EH (cell line): ENCODE data around the gene URM1.
"Not testable (repeated sequence)": the region's sequence is repeated elsewhere in the genome, so short reads cannot be mapped to it uniquely, and the experiment has no call there.

Experiments used
- DNase-seq: peaks from one replicate; pipeline ENCODE4 v3.0.0-alpha.2; 2015; ENCODE audit warnings: low read depth

The URM1 gene

DNA sequence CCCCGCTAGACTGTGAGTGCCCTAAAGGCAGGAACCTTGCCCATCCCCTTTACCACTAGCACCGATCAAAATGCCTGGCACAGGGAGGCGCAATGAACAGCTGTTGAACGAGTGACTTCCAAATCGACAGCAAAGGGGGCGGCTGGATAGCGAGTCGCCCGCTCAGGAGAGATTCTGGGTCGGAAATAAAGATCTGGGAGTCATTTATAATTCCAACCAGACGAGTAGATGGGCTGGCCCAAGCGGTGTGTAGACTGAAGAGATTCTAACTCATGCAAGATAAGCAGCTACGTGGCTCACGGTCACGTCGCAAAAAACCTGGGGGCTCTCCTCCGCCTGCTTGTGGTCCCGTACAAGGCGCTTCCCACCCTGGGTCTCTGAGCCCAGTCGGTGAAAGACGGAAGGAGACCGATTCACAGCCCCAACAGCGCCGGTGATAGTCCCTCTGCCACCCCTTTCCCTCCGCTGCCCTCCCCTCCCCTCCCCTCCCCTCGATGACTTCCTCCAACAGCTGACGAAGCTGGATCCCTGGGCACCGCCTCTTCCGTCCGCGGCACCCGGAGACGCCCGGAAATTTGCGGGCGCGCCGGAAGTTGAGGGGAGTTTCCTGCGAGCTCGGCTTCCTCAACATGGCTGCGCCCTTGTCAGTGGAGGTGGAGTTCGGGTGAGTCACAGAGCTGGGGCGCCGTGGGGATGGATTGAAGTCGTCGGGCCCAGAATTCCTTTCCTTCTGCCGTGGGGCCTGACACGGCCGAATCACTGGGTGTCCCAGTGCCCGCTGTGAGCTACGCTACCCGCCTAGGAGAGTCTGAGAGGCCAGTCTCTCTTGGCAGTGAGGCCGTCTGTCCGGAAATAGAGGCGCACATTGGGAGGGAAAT, at the start of gene URM1:
TSS of gene URM1 (plus strand) at position 623 of the 878 bp plus-strand sequence. CDS start at position 630, 7 bp downstream.
- DNase-seq = peak; percentile 98

DNA sequence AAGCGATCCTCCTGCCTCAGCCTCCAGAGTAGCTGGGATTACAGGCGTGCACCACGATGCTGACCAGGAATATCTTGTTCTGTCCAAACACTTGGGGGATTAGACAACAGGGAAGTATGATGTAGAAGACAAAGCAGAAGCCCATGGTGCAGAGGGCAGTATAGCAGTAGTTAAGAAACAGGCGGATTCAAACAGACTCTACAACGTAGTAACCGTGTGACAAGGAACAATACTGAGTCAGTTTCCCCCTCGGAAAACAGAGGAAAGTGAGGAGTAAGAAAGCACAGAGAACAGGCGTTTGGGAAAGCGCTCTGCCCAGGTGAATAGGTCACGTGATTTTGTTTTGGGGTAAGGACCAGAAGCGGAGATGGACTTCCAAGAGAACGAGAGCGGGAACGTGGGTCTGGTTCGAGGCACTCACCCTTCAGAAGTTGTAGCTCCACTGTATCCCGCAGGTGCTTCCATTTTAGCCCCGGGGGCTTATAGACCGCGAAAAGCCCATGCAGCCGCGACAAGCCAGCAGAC, 49.2 kb upstream of the URM1 start:
- no peak for DNase-seq

DNA sequence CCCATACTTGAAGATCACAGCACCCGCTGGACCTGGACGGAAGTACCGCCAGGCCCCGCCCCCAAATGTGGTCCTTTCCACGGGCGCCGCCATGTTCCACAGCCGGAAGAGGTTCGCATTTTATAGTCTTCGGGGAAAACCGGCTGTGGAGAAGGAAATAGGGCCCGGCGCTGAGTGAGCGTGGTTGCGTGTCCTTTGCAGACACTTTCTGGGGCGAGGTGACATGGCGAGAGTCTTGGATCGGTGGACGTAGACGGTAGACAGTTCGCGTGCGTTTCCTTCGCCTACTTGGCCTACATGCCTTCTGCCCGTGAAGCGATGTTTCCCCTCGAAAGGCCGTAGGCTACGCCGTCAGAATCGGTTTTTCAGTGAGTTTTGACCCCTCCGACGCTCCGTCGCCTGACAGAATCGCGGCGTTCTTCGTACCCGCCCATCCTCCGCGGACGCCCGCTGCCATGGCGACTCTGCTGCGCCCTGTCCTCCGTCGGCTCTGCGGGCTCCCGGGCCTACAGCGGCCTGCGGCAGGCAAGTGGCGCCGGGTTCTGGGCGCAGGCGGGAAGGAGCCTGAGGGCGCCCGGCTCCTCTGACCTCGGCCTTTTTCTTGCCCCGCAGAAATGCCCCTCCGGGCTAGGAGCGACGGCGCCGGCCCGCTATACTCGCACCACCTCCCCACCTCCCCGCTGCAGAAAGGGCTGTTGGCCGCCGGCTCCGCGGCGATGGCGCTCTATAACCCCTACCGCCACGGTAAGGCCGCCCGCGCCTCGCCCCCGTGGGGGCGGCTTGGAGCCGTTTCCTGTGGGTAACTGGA, 48.6 kb upstream of the URM1 start, which contains the start of the genes COQ4 and TRUB2:
TSS of gene COQ4 (plus strand) at position 436 of the 808 bp plus-strand sequence. CDS start at position 456, 20 bp downstream.
TSS of gene TRUB2 (minus strand) at position 44 of the 808 bp plus-strand sequence. CDS start at position 5, 39 bp downstream.
- DNase-seq = peak; percentile 94

DNA sequence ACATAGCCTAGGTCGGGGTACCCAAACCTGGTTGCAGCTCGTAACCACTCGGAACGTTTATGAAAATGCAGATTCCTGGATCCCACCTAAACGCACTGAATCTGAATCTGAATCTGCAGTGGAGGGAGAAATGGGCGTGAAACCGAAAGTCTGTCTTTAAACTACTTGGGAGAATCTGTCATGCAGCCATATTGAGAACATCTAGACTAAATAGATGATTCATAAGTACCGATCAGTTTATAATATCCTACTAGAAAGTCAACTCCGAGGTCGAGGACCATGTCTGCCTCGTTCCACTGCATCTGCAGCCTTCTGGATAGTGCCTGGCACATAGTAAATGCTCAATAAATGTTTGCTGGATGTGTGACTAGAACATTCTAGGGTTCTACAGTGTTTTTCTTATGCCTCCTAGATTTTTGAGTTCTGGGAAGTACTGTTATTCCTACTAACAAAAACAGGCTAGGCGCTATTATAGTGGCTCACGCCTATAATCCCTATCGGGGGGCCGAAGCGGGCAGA, 47.9 kb upstream of the URM1 start:
- peak; percentile 41 for DNase-seq

DNA sequence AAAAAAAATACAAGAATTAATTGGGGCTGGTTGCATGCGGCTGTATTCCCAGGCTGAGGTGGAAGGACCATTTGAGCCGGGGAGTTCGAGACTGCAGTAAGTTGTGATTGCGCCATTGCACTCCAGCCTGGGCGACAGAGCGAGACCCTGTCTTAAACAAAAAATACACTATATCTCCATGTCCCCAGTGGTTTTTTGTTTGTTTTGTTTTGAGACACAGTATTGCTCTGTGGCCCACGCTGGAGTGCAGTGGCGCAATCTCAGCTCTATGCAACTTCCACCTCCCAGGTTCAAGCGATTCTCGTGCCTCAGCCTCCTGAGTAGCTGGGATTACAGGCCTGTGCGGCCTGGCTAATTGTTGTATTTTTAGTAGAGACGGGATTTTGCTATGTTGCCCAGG, 47.4 kb upstream of the URM1 start:
- DNase-seq = no peak

DNA sequence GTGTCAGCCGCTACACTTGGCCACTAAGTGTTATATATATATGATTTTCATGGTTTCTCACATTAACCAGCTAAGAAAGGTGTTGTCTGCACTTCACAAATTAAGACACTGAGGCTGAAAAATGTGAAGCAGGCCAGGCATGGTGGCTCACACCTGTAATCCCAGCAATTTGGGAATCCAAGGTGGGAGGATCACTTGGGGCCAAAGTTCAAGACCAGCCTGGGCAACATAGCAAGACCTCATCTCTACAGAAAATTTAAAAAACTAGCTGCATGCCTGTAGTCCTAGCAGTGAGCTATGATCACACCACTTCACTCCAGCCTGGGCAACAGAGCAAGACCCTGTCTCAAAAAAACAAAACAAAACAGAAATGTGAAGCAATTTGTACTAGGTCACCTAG, 46.8 kb upstream of the URM1 start:
- DNase-seq = no peak

DNA sequence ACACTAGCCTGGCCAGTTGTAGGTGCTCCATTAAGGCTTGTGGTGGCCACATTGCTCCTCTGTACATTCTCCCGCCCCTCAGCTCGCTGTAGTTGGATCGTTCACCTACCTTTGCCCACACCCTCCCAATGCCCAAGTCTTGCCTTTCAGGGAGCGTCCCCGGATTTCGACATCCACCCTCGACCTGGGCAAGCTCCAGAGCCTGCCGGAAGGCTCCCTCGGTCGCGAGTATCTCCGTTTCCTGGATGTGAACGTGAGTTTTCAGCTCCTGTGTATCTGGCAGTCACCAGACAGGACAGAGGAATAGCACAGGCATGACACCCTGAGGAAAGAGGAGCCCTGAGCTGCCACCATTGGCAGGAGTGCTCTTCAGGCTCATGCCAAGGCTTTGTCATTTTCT, 45.5 kb upstream of the URM1 start:
- DNase-seq = no peak

DNA sequence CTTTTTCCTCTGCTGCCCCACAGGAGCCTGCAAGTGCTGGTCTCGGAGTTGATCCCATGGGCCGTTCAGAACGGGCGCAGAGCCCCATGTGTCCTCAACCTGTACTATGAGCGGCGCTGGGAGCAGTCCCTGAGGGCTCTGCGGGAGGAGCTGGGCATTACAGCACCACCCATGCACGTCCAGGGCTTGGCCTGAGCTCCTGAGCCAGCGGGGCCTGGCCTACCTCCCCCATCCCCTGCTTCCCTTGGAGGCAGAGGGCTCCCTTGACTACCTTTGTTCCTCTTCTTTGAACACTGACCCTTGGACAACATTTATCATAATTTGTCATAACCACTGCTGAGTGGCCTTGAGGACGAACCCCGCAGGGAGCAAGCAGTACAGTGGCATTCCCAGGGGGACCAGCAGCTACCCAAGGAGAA, 37.7 kb upstream of the URM1 start:
- no peak for DNase-seq

DNA sequence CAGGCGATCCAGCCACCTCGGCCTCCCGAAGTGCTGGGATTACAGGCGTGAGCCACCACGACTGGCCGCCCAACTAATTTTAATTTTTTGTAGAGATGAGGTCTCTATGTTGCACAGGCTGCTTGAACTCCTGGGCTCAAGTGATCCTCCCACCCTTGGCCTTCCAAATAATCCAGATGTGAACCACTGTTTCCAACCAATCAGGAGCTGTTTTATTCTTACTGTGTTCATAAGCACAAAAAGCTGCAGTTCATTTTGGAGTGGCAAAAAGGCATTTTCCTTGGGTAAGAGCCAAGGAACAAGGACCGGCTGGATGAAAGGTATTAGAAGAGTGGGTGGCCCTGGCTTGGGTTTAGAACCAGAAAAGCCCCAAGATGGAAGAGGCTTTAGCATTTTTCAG, 36.0 kb upstream of the URM1 start:
- no peak for DNase-seq

DNA sequence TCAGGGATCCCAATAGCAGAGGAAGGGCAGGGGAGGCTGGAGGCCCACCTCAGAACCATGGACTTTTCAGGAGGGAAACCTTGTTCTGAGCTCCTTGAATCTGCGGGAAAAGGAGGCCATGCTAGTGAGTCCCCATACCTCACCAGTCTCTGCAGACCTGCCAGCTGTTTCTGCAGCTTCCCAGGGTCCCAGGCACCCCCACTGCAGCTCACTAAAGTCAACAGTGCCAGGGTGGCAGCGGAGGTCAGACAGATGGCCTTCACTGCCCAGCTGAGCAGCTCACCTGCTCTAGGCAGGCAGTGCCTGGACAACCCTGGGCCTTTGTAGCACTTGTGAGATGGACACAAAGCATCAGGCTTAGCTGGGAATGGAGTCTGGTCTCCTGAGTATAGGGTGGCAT, 35.3 kb upstream of the URM1 start:
- no peak for DNase-seq

DNA sequence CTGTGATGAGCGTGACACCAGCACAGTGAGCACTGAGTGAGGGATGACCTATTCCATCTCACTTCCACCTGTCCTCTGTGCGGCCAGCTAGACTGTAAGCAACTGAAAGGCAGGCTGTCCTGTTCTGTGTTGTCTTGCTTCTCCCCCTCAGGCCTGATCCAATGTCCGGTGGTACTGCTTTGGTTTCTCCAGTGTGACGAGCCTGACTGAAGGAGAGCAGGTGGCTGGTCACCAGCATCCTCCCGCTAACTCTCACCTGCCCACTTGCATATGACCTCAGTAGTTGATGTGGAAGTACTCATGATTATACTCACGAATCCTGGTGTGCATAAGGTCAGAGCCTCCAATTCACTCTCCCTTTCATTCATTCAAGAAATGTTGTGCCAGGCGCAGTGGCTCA, 33.2 kb upstream of the URM1 start:
- no peak for DNase-seq

DNA sequence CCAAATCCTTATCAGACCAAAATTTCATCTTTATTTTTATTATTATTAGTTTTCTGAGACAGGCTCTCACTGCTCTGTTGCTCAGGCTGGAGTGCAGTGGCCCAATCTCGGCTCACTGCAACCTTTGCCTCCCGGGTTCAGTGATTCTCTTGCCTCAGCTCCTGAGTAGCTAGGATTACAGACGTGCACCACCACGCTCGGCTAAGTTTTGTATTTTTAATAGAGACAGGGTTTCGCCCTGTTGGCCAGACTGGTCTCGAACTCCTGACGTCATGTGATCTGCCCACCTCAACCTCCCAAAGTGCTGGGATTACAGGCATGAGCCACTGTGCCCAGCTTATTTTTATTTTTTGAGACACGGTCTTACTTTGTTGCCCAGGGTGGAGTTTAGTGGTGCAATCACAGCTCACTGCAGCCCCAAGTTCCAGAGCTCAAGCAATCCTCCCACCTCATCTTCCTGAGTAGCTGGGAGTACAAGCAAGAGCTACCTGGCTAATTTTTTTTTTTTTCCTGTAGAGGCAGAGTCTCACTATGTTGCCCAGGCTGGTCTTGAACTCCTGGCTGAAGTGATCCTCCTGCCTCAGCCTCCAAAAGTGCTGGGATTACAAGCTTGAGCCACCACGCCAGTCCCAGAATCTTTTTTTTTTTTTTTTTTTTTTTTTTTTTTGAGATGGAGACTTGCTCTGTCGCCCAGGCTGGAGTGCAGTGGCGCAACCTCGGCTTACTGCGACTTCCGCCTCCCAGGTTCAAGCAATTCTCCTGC, 32.1 kb upstream of the URM1 start:
- DNase-seq = not testable (repeated sequence)

DNA sequence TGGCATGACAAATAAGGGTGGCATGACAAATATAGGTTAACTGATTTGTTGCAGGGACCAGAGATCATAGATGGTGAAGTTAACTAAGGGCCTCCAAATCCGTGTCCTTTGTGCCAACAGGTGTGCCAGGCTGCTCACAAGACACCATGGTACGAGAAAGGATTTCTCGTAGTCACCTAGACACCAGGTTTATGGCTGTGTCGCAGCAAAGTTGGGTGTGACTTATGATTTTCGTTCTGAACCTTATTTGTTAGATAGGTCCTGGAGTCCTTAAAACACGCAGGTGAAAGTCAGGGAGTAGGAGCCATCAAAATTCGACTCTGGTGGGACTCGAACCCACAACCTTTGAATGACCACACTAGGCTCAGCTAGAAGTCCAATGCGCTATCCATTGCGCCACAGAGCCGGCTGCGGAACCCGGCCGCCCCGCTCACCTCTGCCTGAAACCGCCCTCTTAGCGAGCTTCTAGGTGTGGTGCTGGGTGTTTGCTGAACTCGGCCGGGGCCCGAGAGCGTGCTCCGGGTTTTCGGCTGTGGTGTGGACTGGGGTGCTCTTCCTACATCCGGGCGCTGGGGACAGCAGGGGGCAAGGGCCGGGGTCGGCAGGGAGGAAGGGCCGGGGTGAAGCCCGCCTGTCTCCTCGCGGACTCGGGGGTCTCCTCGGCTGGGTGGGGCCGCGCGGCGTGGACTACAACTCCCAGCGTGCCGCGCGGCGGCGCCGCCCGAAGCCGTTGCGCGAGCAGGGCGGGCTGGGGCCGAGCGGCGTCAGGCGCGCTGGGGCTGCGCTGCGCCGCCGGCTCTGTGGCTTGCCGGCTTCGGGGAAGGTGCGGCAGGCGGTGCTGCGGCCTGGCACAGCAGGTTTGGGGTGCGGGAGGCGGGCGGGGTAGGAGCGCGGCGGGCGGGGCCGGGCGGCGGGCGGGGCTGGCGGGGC, 31.1 kb upstream of the URM1 start, which contains the start of gene SLC27A4:
TSS of gene SLC27A4 (plus strand) at position 767 of the 930 bp plus-strand sequence. CDS start 2,606 bp downstream, outside the sequence.
- peak; percentile 80 for DNase-seq

DNA sequence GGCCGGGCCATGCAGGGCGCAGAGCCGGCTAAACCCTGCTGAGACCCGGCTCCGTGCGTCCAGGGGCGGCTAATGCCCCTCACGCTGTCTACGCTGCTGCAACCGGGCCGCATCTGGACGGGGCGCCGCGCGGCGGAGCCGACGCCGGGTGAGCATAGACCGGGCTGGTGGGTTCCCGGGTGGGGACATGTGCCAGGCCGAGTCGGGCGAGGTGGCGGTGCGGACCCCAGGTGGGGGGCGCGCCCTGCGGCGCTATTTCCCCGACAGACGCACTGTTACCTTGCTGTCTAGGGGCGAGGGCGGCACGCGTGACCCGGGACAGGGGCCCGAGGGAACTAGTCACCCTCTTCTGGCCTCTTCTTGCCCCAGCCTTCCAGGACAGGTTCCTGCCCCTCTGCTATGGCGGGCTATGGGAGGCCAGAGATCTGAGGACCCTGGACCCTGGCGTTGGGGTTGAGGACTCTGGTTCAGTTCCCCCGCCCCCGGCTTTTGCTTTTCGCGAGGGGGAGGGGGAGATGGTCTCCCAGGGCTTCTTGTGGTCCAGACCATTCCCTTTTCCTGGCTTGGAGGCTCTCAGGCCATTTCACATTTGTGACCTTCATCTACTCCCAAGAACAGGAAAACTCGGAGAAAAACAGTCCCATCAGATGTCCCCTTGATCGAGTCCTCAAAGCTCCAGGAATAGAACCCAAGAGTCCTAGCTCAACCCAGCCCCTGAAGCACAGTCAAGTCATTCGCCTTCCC, 30.3 kb upstream of the URM1 start:
- DNase-seq = no peak

DNA sequence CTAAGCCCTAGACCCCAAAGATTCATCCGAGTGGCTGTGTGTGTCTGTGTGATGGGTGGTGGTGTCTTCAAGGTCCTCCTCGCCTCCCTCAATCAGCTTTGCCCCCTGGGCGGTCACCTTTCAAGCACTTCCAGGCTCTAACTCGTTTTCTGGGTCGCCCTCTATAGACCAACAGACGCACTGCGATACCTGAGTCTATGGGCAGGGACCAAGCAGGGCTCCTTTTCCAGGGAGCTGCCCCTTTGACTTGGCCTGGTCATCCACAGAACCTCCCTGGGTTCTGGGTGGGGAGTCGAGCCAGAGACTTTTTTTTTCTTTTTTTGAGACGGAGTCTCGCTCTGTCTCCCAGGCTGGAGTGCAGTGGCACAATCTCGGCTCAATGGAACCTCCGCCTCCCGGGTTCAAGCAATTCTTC, 29.7 kb upstream of the URM1 start:
- DNase-seq = peak; percentile 76

DNA sequence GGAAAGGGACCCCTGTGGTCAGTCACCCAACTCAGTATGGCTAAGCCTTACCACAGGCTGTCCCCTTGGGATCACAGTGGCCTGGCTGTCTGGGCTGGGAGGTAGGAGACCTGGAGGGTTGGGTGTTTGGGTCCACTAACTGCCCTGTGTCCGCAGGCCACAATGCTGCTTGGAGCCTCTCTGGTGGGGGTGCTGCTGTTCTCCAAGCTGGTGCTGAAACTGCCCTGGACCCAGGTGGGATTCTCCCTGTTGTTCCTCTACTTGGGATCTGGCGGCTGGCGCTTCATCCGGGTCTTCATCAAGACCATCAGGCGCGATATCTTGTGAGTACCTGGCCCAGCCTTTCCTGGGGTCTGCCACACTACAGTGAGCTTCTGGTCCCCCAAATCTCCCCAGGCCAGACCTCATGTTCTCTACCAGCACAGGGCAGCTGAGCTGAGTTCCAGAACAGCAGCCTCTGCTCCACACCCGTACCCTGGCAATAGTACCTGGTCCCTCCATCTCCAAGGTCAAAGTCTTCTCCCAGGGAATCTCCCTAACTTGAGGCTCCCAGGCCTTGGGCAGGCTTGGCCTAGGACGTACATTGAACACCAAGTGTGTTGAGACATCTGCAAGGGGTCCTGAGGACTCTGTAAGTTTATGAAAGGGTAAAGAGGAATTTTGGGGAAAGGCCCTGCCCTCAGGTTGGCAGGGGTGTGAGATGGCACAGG, 28.0 kb upstream of the URM1 start:
- no peak for DNase-seq

DNA sequence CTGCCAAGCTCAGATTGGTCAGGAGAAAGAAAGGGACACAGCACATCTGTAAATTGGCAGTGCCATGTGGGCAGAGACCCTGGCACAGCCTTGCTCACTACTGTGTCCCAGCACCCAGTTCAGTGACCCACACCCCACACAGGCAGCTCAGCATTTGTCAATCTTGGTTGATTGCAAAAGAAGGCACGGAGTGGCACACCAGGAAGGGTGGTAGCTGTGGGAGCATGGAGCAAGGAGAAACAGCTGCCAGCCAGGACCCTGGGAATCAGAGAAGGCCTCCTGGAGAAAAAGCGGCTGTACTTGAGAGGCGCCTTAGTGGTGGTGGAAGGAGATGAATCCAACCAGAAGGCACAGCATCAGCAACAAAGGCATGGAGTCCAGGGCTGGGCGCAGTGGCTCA, 27.3 kb upstream of the URM1 start:
- no peak for DNase-seq

DNA sequence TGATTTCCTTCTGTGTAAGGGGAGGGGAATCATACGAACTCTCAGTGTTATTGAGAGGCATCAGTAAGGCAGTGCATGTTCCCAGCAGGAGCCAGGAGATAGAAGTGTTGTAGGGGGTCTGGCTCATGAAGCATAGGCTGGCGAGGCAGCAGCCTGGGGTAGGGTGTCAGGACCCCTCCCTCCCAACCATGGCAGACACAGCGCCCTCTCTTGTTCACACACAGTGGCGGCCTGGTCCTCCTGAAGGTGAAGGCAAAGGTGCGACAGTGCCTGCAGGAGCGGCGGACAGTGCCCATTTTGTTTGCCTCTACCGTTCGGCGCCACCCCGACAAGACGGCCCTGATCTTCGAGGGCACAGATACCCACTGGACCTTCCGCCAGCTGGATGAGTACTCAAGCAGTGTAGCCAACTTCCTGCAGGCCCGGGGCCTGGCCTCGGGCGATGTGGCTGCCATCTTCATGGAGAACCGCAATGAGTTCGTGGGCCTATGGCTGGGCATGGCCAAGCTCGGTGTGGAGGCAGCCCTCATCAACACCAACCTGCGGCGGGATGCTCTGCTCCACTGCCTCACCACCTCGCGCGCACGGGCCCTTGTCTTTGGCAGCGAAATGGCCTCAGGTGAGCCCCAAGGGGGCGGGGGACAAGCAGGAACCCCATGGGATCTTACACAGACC, 26.1 kb upstream of the URM1 start:
- DNase-seq = no peak
